Activated CD4-positive, alpha-beta T cell treated with anti-CD3 and anti-CD28 coated beads, Interleukin-2, amount 50 U/mL, for 16 hours (primary cell): ENCODE data around the gene RRP1B.
"Not testable (repeated sequence)": the region's sequence is repeated elsewhere in the genome, so short reads cannot be mapped to it uniquely, and the experiment has no call there.

Source experiments
- DNase-seq: peaks from one replicate; pipeline ENCODE4 v3.0.0-alpha.2; 2020

RRP1B gene, protein sequence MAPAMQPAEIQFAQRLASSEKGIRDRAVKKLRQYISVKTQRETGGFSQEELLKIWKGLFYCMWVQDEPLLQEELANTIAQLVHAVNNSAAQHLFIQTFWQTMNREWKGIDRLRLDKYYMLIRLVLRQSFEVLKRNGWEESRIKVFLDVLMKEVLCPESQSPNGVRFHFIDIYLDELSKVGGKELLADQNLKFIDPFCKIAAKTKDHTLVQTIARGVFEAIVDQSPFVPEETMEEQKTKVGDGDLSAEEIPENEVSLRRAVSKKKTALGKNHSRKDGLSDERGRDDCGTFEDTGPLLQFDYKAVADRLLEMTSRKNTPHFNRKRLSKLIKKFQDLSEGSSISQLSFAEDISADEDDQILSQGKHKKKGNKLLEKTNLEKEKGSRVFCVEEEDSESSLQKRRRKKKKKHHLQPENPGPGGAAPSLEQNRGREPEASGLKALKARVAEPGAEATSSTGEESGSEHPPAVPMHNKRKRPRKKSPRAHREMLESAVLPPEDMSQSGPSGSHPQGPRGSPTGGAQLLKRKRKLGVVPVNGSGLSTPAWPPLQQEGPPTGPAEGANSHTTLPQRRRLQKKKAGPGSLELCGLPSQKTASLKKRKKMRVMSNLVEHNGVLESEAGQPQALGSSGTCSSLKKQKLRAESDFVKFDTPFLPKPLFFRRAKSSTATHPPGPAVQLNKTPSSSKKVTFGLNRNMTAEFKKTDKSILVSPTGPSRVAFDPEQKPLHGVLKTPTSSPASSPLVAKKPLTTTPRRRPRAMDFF

DNA sequence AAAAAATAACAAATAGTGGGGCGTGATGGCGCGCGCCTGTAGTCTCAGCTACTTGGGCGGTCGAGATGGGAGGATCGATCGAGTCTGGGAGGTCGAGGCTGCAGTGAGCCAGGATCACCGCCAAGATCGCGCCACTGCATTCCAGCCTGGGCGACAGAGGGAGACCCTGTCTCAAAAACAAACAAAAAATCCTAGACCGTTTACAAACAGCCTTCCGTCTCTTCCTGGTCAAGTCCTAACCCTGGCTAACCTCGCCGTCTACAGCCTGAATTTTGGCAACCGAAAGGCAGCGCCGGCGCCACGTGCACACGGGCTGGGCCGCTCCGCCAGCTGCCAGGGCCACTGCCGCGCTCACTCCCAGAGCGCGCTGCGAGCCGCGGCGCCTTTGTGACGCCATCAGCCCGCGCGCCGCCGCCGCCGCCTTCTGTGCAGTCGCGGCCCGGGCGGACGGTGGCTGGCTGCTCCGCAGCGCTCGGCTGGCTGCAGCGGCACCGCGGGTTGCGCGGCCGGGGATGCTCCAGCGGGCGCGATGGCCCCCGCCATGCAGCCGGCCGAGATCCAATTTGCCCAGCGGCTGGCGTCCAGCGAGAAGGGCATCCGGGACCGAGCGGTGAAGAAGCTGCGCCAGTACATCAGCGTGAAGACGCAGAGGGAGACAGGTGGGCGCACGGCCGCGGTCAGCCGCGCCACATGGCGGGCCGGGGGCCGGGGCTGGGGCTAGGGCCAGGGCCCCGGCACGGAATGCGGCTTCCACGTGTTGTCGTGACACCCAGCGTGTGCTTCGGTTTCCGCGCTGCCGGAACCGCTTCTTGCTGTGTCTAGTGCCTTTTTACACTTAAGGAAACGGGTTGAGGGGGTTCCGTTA is at the start of gene RRP1B, which contains the start of gene HSF2BP:
Gene RRP1B, plus strand, starts transcription at position 425 of the 865 bp plus-strand sequence. Its CDS starts 105 bp downstream, at position 530.
Gene HSF2BP, minus strand, starts transcription at position 353 of the 865 bp plus-strand sequence. CDS start 1,392 bp downstream, outside the sequence.
- DNase-seq = peak; percentile 80

DNA sequence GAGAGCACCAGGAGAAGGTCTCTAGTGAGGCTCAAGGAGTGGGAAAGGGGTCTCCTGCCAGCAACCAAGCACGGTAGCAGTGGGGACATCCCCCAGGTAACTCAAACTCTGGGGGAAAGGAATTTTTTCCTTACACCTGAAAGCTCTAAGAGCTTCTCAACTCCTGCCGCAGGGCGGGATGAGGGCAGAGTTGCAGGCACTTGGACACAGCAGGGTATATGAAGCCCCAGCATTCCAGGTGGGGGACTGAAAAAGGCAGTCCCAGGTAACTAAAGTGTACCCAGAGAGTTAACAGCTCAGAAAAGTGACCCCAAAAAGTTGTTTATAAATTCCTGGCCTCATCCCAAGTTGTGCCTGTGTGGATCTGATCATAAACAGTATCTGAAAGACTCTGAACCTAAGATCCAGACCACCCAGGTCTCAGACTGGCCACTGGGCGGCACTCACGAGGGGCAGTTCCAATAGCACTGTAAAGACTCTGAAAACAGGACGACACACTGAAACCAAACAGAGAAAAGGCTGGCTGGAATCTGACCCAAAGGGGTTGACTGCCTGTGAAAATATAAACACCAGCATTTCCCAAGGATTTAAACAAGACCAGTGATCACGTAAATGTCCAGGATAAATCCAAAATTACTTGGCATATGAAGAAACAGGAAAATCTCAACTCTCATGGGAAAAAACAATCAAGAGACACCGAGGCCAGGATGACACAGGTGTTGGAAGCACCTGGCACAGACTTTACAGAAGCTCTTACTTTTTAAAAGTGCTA is 47.6 kb upstream of the RRP1B start:
- peak; percentile 12 for DNase-seq

DNA sequence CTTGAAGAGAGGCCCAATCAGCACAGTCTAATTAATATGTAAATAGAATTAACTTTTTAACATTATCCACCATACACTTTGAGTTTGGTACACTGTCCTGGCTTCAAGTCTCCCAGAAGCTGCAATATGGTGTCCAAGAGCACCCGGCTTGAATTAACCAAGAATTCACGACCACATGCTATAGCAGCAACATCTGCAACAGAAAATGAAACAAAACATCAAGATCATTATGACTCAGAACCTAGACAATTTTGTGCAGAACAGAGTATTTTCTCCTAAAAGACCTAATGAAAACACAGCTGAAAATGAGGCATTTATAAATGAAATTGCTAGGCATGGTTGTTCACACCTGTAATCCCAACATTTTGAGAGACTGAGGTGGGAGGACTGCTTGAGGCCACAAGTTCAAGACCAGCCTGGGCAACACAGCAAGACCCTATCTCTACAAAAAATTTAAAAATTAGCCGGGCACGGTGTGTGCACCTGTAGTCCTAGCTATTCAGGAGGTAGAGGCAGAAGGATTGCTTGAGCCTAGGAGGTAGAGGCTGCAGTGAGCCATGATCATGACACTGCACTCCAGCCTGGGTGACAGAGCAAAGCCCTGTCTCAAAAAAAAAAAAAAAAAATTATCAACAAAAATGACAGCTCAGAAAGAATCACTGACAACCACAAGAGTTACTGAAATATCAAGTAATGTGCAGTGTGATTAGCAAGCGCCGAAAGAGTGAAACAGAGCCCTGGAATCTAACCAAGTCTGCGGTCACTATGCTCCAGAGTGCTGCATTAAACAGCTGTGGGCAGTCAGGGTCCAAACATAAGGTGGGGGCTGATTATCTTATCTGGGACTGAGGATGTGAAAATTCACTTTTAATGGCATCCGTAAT is 45.4 kb upstream of the RRP1B start:
- peak; percentile 57 for DNase-seq

DNA sequence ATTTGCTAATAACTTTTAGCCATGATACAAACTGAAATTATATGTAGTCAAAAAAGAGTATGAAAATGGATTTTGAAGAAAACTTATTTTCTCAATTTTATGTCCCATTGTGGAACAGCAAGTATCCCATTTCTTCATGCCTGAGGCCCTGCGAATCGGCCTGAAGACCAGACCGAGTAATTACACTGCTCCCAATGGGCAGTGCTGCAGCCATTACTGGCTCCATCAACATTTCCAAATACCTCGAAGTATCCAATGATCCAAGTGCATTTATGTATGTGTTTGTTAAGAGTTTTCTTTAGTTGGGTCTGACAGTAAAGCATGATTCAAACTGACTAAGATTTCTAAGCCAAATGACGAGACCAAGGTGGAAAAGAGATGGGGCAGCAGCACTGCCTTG is 44.5 kb upstream of the RRP1B start:
- no peak for DNase-seq

DNA sequence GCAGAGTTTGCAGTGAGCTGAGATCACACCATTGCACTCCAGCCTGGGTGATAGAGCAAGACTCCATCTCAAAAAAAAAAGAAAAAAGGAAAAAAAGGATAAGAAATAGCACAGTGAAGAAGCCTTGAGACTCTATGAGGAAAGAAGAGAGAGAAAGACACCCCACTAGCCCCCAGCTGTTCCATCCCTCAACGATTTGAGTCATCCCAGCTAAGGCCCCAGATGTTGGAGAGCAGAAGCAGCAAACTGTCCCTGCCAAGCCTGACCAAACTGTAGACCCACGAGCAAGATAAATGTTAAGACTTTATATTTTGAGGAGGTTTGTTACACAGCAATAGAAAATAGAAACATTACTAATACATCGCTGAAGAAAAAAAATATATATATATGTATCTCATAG is 42.5 kb upstream of the RRP1B start:
- not testable (repeated sequence) for DNase-seq

DNA sequence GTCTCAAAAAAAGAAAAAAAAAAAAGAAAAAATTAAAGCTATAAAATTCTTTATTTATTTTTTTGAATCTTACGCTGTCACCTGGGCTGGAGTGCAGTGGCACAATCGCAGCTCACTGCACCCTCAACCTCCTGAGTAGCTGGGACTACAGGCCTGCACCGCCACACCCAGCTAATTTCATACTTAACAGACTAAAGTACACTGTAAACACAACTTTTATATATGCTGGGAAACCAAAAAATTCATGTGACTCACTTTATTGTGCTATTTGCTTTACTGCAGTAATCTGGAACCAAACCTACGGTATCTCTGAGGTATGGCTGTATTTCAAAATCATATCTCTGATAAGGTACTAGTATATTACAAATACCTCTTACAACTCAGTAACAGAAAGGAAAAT is 40.4 kb upstream of the RRP1B start:
- no peak for DNase-seq

DNA sequence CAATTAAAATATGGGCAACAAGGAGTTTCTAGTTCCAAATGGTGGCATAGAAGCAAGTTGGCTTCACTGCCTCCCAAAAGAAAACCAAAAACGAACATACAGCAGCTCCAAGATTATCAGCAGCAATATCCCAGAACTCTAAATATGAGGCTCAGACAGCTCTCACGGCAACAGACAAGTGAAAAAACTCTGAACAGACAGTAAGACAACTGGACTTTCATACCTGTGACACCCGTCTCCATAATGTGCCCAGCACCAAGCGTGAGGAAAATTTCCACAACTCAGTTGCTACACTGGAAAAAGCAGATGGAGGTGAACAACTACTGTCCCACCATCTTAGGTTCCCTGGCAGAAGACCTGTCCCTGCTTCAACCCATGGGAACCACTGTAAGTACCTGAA is 40.0 kb upstream of the RRP1B start:
- DNase-seq = no peak

DNA sequence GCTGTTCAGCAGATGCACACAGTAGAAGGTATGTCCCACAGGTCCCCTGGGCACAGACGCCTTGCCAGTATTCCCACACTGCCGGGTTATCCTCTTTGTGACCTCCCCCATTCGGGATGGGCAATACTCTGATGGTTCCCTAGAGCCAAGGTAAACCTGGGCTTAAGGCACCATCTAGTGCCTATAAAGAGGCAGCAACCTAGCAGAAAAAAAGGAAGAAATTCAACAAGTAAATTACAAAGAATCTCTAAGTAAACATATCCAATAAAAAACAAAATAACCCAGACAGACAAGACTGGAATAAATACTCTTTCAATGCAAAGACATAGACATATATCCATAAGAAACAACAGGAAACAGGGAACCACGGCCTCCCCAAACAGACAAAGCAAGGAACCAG is 39.5 kb upstream of the RRP1B start:
- no peak for DNase-seq

DNA sequence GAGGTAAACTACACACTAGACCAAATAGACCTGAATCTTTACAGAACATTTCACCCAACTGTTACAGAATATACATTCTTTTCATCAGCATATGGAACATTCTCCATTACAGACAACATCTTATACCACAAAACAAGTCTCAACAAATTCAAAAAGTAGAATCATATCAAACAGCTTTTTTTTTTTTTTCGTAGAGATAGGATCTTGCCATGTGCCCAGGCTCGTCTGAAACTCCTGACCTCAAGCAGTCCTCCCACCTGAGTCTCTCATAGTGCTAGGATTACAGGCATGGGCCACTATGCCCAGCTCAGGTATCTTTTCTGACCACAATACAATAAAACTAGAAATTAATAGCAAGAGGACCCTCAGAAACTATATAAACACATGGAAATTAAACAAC is 36.6 kb upstream of the RRP1B start:
- no peak for DNase-seq

DNA sequence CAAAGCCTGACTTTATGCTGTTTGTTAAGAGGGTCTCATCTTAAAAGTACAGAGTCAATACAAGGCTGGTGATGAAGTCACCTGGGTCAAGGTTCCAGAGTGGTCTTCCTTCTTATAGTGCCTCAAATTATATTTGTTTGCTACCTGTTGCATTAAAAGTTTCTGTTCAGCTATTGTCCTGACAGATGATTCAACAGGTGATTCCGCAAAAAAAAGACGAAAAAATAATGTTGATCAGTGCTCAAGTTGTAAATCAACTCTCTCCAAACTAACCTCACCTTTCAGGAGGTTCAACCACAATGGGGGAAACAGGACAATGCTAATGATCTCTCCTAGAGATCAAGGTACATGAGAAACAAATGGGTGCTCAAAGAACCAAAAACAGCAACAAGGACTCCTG is 35.8 kb upstream of the RRP1B start:
- no peak for DNase-seq

DNA sequence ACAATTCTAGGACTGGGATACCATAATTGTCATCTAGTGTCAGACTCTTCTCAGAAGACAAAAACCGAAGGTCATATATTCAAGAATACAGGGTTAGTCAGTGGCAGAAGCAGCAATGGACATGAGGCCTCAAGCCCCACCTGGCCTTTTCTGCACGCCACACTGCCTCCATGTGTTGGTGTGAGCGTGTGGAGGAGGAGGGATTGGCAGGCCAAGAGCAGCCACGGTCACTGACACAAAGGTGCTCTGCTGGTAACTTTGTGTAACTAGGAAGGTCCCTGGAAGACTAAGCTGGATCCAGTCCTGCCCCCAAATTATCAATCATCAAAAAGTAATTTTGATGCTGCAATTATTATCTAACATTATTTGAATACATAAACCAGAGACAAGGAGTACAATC is 35.0 kb upstream of the RRP1B start:
- DNase-seq = no peak

DNA sequence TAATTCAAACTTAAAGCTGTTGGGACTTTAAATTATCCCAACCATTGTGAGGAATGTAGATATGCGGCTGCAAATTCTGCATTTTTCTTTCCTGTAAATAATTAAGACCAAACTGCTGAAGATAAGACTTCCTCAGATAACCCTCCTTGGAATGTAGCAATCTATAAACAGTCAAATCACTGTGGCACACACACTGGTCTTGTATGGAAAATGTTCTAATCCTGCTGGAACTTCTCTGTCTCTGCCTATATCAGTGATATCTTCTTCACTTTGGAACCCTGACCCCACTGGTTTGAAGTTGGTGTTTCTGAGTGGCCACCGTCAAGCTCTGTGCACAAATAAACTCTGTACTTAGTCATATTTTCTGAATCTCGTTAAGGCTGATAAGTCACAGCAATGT is 33.0 kb upstream of the RRP1B start:
- no peak for DNase-seq

DNA sequence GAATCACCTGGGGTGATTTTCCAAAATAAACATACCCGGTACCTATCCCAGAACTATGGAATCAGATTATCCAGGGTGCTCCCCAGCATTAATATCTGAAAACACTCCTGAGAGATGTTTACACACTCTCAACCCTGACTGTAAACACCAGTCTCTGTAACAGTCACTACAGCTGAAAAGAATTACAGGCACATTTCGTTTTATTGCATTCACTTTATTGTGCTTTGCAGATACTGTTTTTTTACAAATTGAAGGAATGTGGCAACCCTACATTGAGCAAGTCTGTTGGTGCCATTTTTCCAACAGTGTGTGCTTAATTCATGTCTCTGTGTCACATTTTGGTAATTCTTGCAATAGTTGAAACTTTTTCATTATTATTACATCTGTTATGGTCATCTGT is 31.8 kb upstream of the RRP1B start:
- DNase-seq = no peak

DNA sequence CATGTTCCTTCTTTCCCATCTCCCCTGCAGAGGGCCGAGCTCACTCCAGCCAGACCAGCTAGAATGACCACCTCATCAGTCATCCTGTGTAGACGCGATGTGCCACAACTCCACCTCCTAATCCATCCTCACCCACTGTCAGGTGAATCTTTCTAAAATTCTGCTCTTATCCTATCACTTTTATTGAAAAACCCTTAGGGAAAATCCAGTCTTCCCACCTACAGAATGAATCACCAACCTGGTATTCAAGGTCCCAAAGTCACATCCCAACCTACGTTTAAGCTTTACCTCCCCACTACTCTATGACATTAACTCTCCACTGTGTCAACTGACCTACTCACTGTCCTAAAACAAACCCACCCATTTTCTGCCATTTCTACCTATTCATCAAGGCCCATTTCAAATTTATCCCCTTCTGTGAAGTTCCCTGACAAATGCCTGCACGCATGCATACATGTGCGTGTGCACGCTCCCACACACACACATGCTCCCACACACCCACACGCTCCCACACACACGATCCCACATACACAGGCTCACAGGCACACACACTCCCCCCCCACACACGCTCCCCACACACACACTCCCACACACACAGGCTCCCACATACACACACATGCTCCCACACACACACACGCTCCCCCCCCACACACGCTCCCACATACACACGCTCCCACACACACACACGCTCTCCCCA is 27.8 kb upstream of the RRP1B start:
- DNase-seq = no peak

DNA sequence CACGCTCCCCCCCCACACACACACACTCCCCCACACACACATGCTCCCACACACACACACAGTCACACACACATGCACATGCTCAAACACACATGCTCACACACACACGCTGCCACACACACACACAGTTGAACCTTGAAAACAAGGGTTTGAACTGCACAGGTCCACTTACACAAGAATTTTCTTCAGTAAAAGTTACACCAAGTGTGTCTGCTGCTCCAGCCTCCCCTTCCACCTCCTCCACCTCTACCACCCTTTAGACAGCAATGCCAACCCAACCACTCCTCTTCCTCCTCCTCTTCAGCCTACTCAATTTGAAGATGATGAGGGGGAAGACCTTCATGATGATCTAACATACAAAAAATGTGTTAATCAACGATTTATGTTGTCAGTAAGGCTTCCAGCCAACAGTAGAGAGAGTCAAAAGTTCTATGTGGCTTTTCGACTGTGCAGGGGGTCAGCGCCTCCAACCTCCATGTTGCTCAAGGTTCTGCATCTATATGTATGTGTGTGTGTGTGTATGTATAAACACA is 26.9 kb upstream of the RRP1B start:
- DNase-seq = no peak

DNA sequence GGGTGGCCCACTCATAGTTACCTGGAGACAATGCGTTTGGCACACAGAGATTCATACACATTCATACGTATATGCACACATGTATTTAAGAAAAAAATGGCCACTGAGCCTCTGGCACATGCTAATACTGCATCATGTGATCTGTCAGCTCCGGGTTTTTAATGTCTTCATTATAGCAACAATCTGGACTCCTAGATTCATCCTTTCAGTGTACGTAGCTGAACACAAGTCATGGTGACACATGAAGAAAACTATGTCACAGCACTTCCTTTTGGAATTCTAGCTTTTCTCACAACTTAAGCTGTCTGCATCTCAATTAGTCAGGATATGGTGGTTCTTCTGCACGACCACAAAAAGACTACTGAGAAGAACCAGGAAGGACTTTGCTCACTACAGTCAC is 24.7 kb upstream of the RRP1B start:
- no peak for DNase-seq

DNA sequence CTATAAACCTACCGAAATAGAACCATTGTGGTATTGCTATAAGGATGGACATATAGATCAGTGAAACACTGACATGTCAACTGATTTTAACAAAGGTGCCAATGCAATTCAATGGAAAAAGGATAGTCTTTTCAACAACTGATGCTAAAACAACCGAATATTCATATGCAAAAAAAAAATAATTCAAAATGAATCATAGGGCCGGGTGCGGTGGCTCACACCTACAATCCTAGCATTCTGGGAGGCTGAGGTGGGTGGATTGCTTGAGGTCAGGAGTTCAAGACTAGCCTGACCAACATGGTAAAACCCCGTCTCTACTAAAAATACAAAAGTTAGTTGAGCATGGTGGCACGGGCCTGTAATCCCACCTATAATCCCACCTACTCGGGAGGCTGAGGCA is 23.9 kb upstream of the RRP1B start:
- no peak for DNase-seq

DNA sequence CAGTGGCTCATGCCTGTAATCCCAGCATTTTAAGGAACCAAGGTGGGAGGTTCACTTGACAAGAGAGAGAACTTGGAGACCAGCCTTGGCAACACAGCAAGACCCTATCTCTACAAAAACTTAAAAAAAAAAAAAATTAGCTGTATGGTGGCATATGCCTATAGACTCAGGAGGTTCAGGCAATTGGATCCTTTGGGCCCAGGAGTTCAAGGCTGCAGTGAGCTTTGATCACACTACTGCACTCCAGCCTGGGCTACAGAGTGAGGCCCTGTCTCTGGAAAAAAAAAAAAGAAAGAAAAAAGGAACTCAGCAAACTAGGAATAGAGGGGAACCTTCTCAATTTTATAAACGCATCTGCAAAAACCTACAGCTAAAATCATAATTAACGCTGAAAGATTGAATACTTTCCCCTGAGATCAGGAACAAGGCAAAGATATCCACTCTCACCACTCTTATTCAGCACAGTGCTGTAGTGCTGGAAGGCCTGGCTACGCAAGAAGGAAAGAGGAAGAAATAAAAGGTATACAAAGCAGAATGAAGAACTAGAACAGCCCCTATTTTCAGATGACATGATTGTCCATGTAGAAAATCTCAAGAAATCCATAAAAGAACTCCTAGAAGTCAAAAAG is 21.7 kb upstream of the RRP1B start:
- no peak for DNase-seq

DNA sequence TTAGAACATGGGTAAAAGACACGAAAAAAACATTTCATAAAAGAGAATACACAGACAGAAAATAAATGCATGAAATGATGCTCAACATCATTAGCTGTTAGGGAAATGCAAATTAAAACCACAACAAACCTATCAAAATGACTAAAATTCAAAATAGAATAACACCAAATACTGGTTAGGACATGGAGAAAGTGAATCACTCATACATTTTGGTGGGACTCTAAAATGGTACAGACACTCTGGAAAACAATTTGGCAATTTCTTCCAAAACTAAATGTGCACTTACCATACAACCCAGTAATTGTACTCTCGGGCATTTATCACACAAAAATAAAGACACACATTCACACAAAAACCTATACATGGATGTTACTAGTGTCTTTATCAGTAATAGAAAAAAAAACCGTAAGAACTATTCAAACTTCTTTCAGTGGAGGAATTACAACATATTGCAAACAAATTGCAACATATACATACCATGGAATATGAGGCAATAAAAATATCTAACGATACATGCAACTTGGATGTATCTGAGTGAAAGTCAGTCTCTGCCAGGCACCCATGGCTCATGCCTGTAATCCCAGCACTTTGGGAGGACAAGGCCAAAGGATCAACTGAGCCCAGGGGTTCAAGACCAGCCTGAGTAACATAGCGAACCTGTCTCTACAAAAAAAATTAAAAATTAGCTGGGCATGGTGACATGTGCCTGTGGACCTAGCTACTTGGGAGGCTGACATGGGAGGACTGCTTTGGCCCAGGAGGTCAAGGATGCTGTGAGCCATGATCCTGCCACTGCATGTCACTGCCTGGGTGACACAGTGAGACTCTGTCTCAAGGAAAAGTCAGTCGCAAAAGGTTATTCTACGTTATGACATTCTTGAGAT is 19.6 kb upstream of the RRP1B start:
- no peak for DNase-seq
